Measurements from ENCODE around the gene PCDHA5.
"Not testable (repeated sequence)": the region's sequence is repeated elsewhere in the genome, so short reads cannot be mapped to it uniquely, and the experiment has no call there.

DNA sequence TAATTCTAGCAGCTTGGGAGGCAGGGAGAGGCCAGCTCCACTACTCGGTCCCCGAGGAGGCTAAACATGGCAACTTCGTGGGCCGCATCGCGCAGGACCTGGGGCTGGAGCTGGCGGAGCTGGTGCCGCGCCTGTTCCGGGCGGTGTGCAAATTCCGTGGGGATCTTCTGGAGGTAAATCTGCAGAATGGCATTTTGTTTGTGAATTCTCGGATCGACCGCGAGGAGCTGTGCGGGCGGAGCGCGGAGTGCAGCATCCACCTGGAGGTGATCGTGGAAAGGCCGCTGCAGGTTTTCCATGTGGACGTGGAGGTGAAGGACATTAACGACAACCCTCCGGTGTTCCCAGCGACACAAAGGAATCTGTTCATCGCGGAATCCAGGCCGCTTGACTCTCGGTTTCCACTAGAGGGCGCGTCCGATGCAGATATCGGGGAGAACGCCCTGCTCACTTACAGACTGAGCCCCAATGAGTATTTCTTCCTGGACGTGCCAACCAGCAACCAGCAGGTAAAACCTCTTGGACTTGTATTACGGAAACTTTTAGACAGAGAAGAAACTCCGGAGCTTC, 13.1 kb downstream of the PCDHA5 start:
- TF ChIP-seq CTCF, POLR2A (IDR thresholded peaks at IDR 0.05): not testable (repeated sequence)

Data from heart left ventricle (tissue), 13 donors.